CD4-positive, CD25-positive, alpha-beta regulatory T cell (primary cell): ENCODE measurements around the gene WWOX. TPM values are rescaled to one million over a fixed set of nuclear protein-coding genes. Genes with fewer than 3 reads are reported as not detected.

Experiments
- ATAC-seq, 2 donors: fragments of 150-1000 bp; cut with Tn5 transposase; one replicate each; pipeline ENCODE4 v1.10.0; 2021; ENCODE audit warnings: low read depth in 2 of 2, moderate number of reproducible peaks in 2 of 2, moderate library complexity in 1 of 2
- DNase-seq, 3 donors: peaks; one replicate each; pipeline versions ENCODE4 v3.0.0 to v3.0.0-alpha.2; 2012 to 2022; ENCODE audit warnings: mixed read lengths in 1 of 3
- H3K27ac ChIP-seq: one replicate; pipeline ENCODE4 v1.7.0; 2013; ENCODE audit warnings: mild to moderate bottlenecking, low read length; ENCODE audit not compliant: insufficient read depth, poor library complexity, severe bottlenecking
- H3K27me3 ChIP-seq: one replicate; pipeline ENCODE4 v1.7.0; 2013; ENCODE audit warnings: low read length; ENCODE audit not compliant: control insufficient read depth, insufficient read depth
- H3K36me3 ChIP-seq: one replicate; pipeline ENCODE4 v1.7.0; 2013; ENCODE audit warnings: mild to moderate bottlenecking, low read length, moderate library complexity; ENCODE audit not compliant: control insufficient read depth, insufficient read depth
- H3K4me1 ChIP-seq: 2 replicates; pipeline ENCODE4 v1.7.0; 2013; ENCODE audit warnings: mild to moderate bottlenecking, low read length; ENCODE audit not compliant: insufficient read depth, control insufficient read depth, poor library complexity, severe bottlenecking
- H3K4me3 ChIP-seq: one replicate; pipeline ENCODE4 v1.7.0; 2013; ENCODE audit warnings: low read depth, mild to moderate bottlenecking, low read length, moderate library complexity
- H3K9me3 ChIP-seq, 2 experiments: 1 replicate in 1 of 2; 2 replicates in 1 of 2; pipeline ENCODE4 v1.7.0; 2013; ENCODE audit warnings: low read length in 2 of 2, mild to moderate bottlenecking in 1 of 2, moderate library complexity in 1 of 2; ENCODE audit not compliant: control insufficient read depth in 2 of 2
- H3K27ac Mint-ChIP-seq, 3 donors: one replicate each; pipeline ENCODE4 v1.8.0; 2020 to 2022; ENCODE audit warnings: mild to moderate bottlenecking in 3 of 3, mixed read lengths in 3 of 3, moderate library complexity in 2 of 3
- H3K27me3 Mint-ChIP-seq: one replicate; pipeline ENCODE4 v1.8.0; 2022; ENCODE audit warnings: mild to moderate bottlenecking, mixed read lengths
- H3K36me3 Mint-ChIP-seq: one replicate; pipeline ENCODE4 v1.8.0; 2020; ENCODE audit warnings: mixed read lengths
- H3K4me1 Mint-ChIP-seq, 4 donors: one replicate each; pipeline ENCODE4 v1.8.0; 2020 to 2022; ENCODE audit warnings: mixed read lengths in 4 of 4, mild to moderate bottlenecking in 1 of 4
- H3K4me3 Mint-ChIP-seq, 4 donors: one replicate each; pipeline ENCODE4 v1.8.0; 2020 to 2022; ENCODE audit warnings: mild to moderate bottlenecking in 4 of 4, mixed read lengths in 4 of 4, moderate library complexity in 3 of 4
- H3K9me3 Mint-ChIP-seq, 7 donors: one replicate each; pipeline ENCODE4 v1.8.0; 2020 to 2022; ENCODE audit warnings: mixed read lengths in 7 of 7, mild to moderate bottlenecking in 3 of 7, moderate library complexity in 2 of 7
- polyA plus RNA-seq, 4 donors: library from polyadenylated mRNA; unstranded; fragments of 300-500 nt; fragmentation: Illumina TruSeq; gene quantifications; one replicate each; pipeline ENCODE4 v1.2.3, GENCODE V29; 2021
- total RNA-seq: library from RNA; stranded (reverse); gene quantifications from one replicate; pipeline ENCODE4 v1.2.3, GENCODE V29; 2022

The WWOX gene
- total and polyA plus RNA-seq, 5 donors from 2014 or later: 10.3 to 18.6 (median 12.8) TPM

GRCh38 chr16:78450255-78450654 is 350.8 kb downstream of the WWOX start:
- Mint-ChIP-seq H3K27me3 (no peaks in the 10 kb centered on the region), H3K4me3 (no peak overlapping the region), H3K36me3 (no peaks in the 10 kb centered on the region), H3K4me1 (peaks cover 0 to 4% (median under 1%) of the 10 kb centered on the region in 4 donors), H3K9me3 (no peaks in the 10 kb centered on the region), H3K27ac (no peak overlapping the region)
- DNase-seq: no peak
- no peak for ATAC-seq
- no peaks in the 10 kb centered on the region for H3K27me3 ChIP-seq
- H3K4me1 ChIP-seq: no peaks in the 10 kb centered on the region
- no peak overlapping the region for H3K4me3 ChIP-seq
- no peaks in the 10 kb centered on the region for H3K9me3 ChIP-seq
- H3K36me3 ChIP-seq: no peaks in the 10 kb centered on the region
- no peak overlapping the region for H3K27ac ChIP-seq

DNA sequence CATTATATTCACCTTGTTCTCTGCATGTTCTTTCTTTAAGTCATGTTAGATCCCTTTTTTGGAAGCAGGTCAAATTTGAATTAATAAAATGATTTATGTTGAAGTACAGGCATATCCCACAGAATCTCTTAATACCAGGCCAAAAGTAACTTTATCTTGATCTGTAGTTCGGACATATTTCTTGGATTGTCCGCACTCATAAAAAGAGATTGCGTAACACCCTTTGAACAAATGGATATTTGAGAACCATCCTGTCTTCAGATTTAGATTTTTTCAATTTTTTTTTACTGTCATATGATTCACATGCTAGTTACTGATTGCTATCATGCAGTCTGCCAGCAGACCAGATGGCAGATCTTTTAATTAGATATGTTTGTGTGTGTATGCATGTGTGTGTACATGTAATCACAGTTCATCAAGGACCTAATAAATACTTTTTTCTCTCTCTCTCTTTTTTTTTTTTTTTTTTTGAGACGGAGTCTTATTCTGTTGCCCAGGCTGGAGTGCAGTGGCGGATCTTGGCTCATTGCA is 352.6 kb downstream of the WWOX start:
- no peak overlapping the region for H3K27ac ChIP-seq
- no peak overlapping the region for H3K27ac Mint-ChIP-seq

DNA sequence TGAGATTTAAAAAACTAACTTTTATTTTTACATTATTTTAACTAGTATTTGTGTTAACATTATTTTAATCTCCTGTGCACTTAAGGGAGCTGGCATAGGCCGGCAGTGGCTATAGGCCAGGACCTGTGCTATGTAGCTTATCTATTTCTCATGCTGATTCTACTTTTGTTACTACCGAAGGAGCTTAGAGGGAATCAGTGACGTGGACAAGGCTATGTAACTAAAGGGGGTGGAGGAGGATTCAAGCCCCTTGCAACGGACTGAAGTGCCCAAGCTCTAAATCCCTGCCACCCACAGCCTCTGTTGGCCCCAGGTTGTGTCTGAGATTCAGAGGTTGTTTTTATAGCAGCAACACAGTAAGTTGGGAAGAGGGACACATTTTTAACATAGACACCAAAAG is 356.4 kb downstream of the WWOX start:
- H3K27ac ChIP-seq: no peak overlapping the region
- H3K27me3 ChIP-seq: no peaks in the 10 kb centered on the region
- Mint-ChIP-seq H3K4me3 (no peak overlapping the region), H3K27me3 (no peaks in the 10 kb centered on the region), H3K36me3 (no peaks in the 10 kb centered on the region), H3K27ac (no peak overlapping the region), H3K4me1 (peaks cover 0 to 4% (median 0%) of the 10 kb centered on the region in 4 donors), H3K9me3 (no peaks in the 10 kb centered on the region)
- DNase-seq (no peak), ATAC-seq (no peak)
- H3K36me3 ChIP-seq: no peaks in the 10 kb centered on the region
- H3K9me3 ChIP-seq: no peaks in the 10 kb centered on the region
- no peaks in the 10 kb centered on the region for H3K4me1 ChIP-seq
- H3K4me3 ChIP-seq: no peak overlapping the region

More for the DNA sequence above, 352.6 kb downstream of the WWOX start:
- Mint-ChIP-seq H3K4me1 (peaks cover 0 to 4% (median 0%) of the 10 kb centered on the region in 4 donors), H3K9me3 (no peaks in the 10 kb centered on the region), H3K27me3 (no peaks in the 10 kb centered on the region), H3K4me3 (no peak overlapping the region), H3K36me3 (no peaks in the 10 kb centered on the region)
- Histone ChIP-seq H3K4me3 (no peak overlapping the region), H3K9me3 (no peaks in the 10 kb centered on the region), H3K27me3 (no peaks in the 10 kb centered on the region), H3K4me1 (no peaks in the 10 kb centered on the region), H3K36me3 (no peaks in the 10 kb centered on the region)
- ATAC-seq (no peak), DNase-seq (no peak)

DNA sequence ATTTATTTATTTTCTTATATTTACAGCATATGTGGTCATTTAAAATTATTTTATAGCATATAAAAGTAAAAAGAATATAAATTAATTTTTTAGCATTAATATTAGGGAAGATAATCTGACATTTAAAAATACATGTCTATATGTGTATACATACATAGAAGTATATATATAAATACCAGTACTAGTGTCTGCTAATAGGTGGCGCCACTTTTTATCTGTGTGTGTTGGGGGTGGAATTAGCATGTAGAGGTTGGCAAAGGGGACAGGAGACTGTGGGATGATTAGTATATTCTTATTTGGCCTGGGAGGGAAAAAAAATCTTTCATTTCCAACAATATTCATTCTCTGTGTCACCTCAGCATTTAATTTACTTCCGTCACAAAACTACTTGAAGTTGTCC is 359.1 kb downstream of the WWOX start:
- H3K36me3 ChIP-seq: no peaks in the 10 kb centered on the region
- no peak overlapping the region for H3K27ac ChIP-seq
- H3K36me3 Mint-ChIP-seq: no peaks in the 10 kb centered on the region
- H3K4me3 ChIP-seq: no peak overlapping the region
- H3K4me1 ChIP-seq: no peaks in the 10 kb centered on the region
- H3K27me3 Mint-ChIP-seq: no peaks in the 10 kb centered on the region
- H3K27ac Mint-ChIP-seq: no peak overlapping the region
- H3K9me3 Mint-ChIP-seq: no peaks in the 10 kb centered on the region
- H3K9me3 ChIP-seq: no peaks in the 10 kb centered on the region
- DNase-seq (no peak), ATAC-seq (no peak)
- no peaks in the 10 kb centered on the region for H3K27me3 ChIP-seq
- H3K4me1 Mint-ChIP-seq: peaks cover 0 to 4% (median under 1%) of the 10 kb centered on the region in 4 donors
- H3K4me3 Mint-ChIP-seq: no peak overlapping the region

GRCh38 chr16:78460428-78460827 is 361.0 kb downstream of the WWOX start:
- H3K27ac Mint-ChIP-seq: no peak overlapping the region
- Histone ChIP-seq H3K27ac (no peak overlapping the region), H3K9me3 (no peaks in the 10 kb centered on the region), H3K27me3 (no peaks in the 10 kb centered on the region), H3K36me3 (no peaks in the 10 kb centered on the region), H3K4me1 (no peaks in the 10 kb centered on the region), H3K4me3 (no peak overlapping the region)
- H3K4me1 Mint-ChIP-seq: peaks cover 0 to 4% (median 0%) of the 10 kb centered on the region in 4 donors
- H3K9me3 Mint-ChIP-seq: peaks cover 0 to 3% (median 0%) of the 10 kb centered on the region in 7 donors
- ATAC-seq (no peak), DNase-seq (no peak)
- H3K36me3 Mint-ChIP-seq: no peaks in the 10 kb centered on the region
- H3K4me3 Mint-ChIP-seq: no peak overlapping the region
- H3K27me3 Mint-ChIP-seq: no peaks in the 10 kb centered on the region

DNA sequence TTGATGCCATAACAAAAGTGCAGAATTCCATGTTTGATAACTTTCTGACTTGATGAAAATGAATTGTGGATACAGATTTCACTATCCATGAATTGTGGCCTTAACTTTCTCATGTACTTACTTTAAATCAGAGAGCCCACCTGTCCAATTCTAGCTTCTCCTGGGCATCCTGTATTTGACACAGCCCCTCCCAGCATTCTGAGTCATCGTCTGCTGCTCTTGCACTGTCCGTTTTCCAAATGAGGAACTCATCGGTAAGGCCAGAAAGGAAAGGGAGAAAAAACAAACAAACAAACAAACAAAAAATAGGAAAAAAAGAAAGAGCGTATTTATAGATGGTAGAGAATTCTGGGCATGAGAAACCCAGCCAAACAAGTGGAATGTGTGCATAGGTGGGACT is 361.6 kb downstream of the WWOX start:
- H3K27ac ChIP-seq: no peak overlapping the region
- H3K9me3 ChIP-seq: no peaks in the 10 kb centered on the region
- H3K36me3 ChIP-seq: no peaks in the 10 kb centered on the region
- no peaks in the 10 kb centered on the region for H3K4me1 ChIP-seq
- Mint-ChIP-seq H3K4me1 (peaks cover 0 to 4% (median 0%) of the 10 kb centered on the region in 4 donors), H3K9me3 (peaks cover 0 to 3% (median 0%) of the 10 kb centered on the region in 7 donors), H3K36me3 (no peaks in the 10 kb centered on the region), H3K27me3 (no peaks in the 10 kb centered on the region), H3K4me3 (no peak overlapping the region), H3K27ac (no peak overlapping the region)
- H3K27me3 ChIP-seq: no peaks in the 10 kb centered on the region
- ATAC-seq: no peak
- DNase-seq: no peak
- no peak overlapping the region for H3K4me3 ChIP-seq

DNA sequence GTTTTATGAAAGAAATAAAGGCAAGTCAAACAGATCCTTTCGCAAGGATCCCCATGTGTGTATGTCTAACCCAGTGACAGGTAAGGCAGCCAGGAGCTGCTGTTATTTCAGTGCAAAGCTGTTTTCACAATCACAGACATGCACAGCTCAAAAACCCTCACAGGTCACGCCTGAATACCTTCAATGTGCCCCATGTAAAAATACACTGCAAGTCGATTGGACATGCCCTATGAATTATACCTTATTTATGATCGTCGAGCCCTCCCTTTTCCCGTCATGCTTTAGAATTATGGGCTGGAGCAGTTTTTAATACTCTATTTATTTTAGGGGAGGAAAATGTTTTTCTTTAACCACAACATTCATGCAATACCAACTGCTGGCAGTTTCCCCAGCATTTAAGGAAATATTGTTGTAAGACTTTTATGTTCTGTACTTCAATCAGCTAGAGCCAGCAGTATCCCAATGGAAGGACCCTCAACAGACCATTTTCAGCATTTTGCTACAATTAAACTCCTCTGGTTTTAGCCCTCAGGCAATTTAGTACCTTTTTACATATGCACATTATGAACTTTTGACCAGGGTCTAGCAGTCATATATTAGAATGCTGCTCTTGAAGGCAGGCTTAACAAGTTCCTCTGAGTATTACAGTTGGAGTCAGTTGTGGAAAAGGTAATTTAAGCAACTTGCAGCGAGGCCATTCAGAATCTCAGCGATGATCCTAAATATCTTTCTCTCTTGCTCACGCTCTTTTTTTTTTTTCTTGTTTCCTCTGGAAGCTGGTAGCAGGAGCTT is 362.2 kb downstream of the WWOX start:
- no peaks in the 10 kb centered on the region for H3K36me3 ChIP-seq
- H3K27ac ChIP-seq: no peak overlapping the region
- H3K27me3 Mint-ChIP-seq: no peaks in the 10 kb centered on the region
- H3K9me3 ChIP-seq: no peaks in the 10 kb centered on the region
- no peak overlapping the region for H3K4me3 Mint-ChIP-seq
- no peak overlapping the region for H3K4me3 ChIP-seq
- no peaks in the 10 kb centered on the region for H3K36me3 Mint-ChIP-seq
- peaks cover 0 to 3% (median 0%) of the 10 kb centered on the region in 7 donors for H3K9me3 Mint-ChIP-seq
- DNase-seq: no peak
- no peak for ATAC-seq
- peaks cover 0 to 4% (median 0%) of the 10 kb centered on the region in 4 donors for H3K4me1 Mint-ChIP-seq
- H3K27ac Mint-ChIP-seq: no peak overlapping the region
- no peaks in the 10 kb centered on the region for H3K27me3 ChIP-seq
- no peaks in the 10 kb centered on the region for H3K4me1 ChIP-seq
